ENCODE measurements around the gene PIP5K1C.
"Not testable (repeated sequence)": the region's sequence is repeated elsewhere in the genome, so short reads cannot be mapped to it uniquely, and the experiment has no call there.

The PIP5K1C gene

GRCh38 chr19:3633559-3633988, 66.7 kb downstream of the PIP5K1C start:
- no peak for DNase-seq (ENCODE audit: low spot score)
- TF ChIP-seq CTCF (IDR thresholded peaks at IDR 0.05; ENCODE audit: borderline replicate concordance, control extremely low read depth, extremely low read depth, insufficient read depth, missing control alignments), result no peak
- in situ Hi-C loops (cut with MboI; ENCODE audit: low sequenced_read_pairs, unreplicated experiment), result no loop called here

- in situ Hi-C loops (cut with MboI; ENCODE audit: low sequenced_read_pairs, unreplicated experiment), result no loop called here
- no peak for TF ChIP-seq CTCF (IDR thresholded peaks at IDR 0.05; ENCODE audit: borderline replicate concordance, control extremely low read depth, extremely low read depth, insufficient read depth, missing control alignments)
- no peak for DNase-seq (ENCODE audit: low spot score)
Observed at GRCh38 chr19:3632739-3633558, 67.3 kb downstream of the PIP5K1C start.

- in situ Hi-C loops (cut with MboI; ENCODE audit: low sequenced_read_pairs, unreplicated experiment), result no loop called here
- no peak for TF ChIP-seq CTCF (IDR thresholded peaks at IDR 0.05; ENCODE audit: borderline replicate concordance, control extremely low read depth, extremely low read depth, insufficient read depth, missing control alignments)
Observed at GRCh38 chr19:3632098-3632497, 68.2 kb downstream of the PIP5K1C start.

GRCh38 chr19:3631053-3631861, 69.0 kb downstream of the PIP5K1C start:
- in situ Hi-C loops (cut with MboI; ENCODE audit: low sequenced_read_pairs, unreplicated experiment), result no loop called here
- no peak for TF ChIP-seq CTCF (IDR thresholded peaks at IDR 0.05; ENCODE audit: borderline replicate concordance, control extremely low read depth, extremely low read depth, insufficient read depth, missing control alignments)
- no peak for DNase-seq (ENCODE audit: low spot score)

More at GRCh38 chr19:3632098-3632497, 68.2 kb downstream of the PIP5K1C start:
- DNase-seq (ENCODE audit: low spot score), result no peak

GRCh38 chr19:3628766-3629165, 71.5 kb downstream of the PIP5K1C start:
- in situ Hi-C loops (cut with MboI; ENCODE audit: low sequenced_read_pairs, unreplicated experiment), result not testable (repeated sequence)

GRCh38 chr19:3627351-3627723, 72.9 kb downstream of the PIP5K1C start:
- in situ Hi-C loops (cut with MboI; ENCODE audit: low sequenced_read_pairs, unreplicated experiment), result no loop called here
- TF ChIP-seq CTCF (IDR thresholded peaks at IDR 0.05; ENCODE audit: borderline replicate concordance, control extremely low read depth, extremely low read depth, insufficient read depth, missing control alignments), result no peak
- DNase-seq (ENCODE audit: low spot score), result no peak

More at GRCh38 chr19:3628766-3629165, 71.5 kb downstream of the PIP5K1C start:
- not testable (repeated sequence) for DNase-seq (ENCODE audit: low spot score)
